Brain microvascular endothelial cell (primary cell): ENCODE data around the gene HERPUD2.

Experiments used
- DNase-seq: peaks from one replicate; pipeline ENCODE4 v3.0.0-alpha.2; 2020
- H3K27ac ChIP-seq: fragments of 250-450 bp; sonication (Bioruptor Pico); 2 replicates; pipeline ENCODE4 v1.5.1; 2020; ENCODE audit warnings: mild to moderate bottlenecking, moderate library complexity
- H3K27me3 ChIP-seq: fragments of 250-450 bp; sonication (Bioruptor Pico); replicated peaks from 2 replicates; pipeline ENCODE4 v1.5.1; 2020; ENCODE audit warnings: mild to moderate bottlenecking
- H3K36me3 ChIP-seq: fragments of 250-450 bp; sonication (Bioruptor Pico); replicated peaks from 2 replicates; pipeline ENCODE4 v1.5.1; 2020; ENCODE audit warnings: mild to moderate bottlenecking
- H3K4me3 ChIP-seq: 2 replicates; pipeline ENCODE4 v1.5.1; 2011; ENCODE audit warnings: low read depth, mild to moderate bottlenecking, control low read depth, low read length, moderate library complexity
- in situ Hi-C: cut with HindIII; loops from 2 replicates; pipeline ENCODE4 v1.10.0; 2017; ENCODE audit warnings: low sequenced_read_pairs, low pct_ligation_motif_present
- TF ChIP-seq, protein P1 (sequence below): IDR thresholded peaks from 2 replicates; pipeline ENCODE4 v1.5.1; 2011; ENCODE audit warnings: low read depth, mild to moderate bottlenecking, moderate library complexity, low read length, control low read depth, inconsistent platforms; ENCODE audit errors: missing control alignments

HERPUD2 gene

DNA sequence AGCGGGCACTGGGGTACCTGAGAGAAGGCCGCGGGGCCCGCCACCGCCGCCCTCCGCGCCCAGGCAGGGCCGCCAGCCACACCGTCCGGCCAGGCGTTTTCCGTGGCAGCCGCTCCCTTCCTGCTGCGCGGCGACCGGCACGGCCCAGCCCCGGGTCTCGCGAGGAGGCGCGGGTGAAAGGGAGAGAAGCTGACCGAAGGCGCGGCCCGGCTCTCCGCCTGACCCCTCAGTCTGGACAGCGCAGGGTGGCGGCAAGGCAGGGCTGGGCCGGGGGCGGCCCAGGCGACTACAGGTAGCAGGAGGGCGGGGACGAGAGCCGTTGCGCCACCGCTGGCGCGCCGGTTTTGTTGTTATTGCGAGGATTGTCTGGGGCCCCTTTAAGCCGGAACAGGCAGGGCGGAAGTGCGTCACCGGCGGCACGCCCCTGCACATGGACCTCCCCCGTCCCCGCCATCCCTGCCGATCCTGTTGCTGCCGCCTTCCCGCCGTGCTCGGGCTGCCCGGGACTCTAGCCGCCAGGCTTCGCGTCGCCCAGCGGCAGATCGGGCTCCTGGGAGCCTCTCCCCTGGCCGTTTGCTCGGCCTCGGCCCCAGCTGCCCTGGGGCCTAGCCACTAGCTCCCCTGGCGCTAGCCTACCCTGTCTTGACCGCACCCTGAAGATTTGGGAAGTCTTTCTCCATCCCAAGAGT is at the start of gene HERPUD2:
HERPUD2 (minus strand) TSS at position 352 of the 689 bp plus-strand sequence. CDS start 805 bp downstream, outside the sequence.
- H3K36me3 ChIP-seq: no peaks in the 10 kb centered on the region
- in situ Hi-C loops: no loop called here
- TF ChIP-seq, protein P1, sequence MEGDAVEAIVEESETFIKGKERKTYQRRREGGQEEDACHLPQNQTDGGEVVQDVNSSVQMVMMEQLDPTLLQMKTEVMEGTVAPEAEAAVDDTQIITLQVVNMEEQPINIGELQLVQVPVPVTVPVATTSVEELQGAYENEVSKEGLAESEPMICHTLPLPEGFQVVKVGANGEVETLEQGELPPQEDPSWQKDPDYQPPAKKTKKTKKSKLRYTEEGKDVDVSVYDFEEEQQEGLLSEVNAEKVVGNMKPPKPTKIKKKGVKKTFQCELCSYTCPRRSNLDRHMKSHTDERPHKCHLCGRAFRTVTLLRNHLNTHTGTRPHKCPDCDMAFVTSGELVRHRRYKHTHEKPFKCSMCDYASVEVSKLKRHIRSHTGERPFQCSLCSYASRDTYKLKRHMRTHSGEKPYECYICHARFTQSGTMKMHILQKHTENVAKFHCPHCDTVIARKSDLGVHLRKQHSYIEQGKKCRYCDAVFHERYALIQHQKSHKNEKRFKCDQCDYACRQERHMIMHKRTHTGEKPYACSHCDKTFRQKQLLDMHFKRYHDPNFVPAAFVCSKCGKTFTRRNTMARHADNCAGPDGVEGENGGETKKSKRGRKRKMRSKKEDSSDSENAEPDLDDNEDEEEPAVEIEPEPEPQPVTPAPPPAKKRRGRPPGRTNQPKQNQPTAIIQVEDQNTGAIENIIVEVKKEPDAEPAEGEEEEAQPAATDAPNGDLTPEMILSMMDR: peak; percentile 0

GRCh38 chr7:35738889-35739288 is 44.0 kb upstream of the HERPUD2 start:
- Histone ChIP-seq H3K4me3 (no peak overlapping the region), H3K36me3 (no peaks in the 10 kb centered on the region), H3K27ac (no peak overlapping the region), H3K27me3 (no peaks in the 10 kb centered on the region)
- TF ChIP-seq, protein P1: no peak
- in situ Hi-C loops: no loop called here
- no peak for DNase-seq

More for the DNA sequence above, at the start of gene HERPUD2:
- Histone ChIP-seq H3K4me3 (peak within 1 kb of the TSS; percentile 84), H3K27ac (peak within 1 kb of the TSS; percentile 99), H3K27me3 (no peaks in the 10 kb centered on the region)
- peak; percentile 82 for DNase-seq

DNA sequence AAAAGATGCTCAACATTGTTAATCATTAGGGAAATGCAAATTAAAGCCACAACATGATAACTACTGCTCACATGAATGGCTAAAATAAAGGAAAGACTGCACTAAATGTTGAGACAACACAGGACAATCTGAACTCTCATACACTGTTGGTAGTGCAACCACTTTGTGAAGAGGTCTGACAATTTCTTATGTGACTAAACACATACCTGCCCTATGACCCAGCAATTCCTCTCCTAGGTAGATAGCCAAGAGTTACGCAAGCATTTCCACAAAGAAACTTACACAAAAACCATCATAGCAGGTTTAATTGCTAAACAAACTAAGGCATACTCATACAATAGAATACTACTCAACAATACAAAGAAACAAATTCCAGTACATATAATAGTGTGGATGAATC is 41.8 kb upstream of the HERPUD2 start:
- Histone ChIP-seq H3K27ac (no peak overlapping the region), H3K4me3 (no peak overlapping the region), H3K36me3 (no peaks in the 10 kb centered on the region), H3K27me3 (no peaks in the 10 kb centered on the region)
- no peak for DNase-seq
- TF ChIP-seq, protein P1: no peak
- in situ Hi-C loops: no loop called here

- no peak for DNase-seq
- in situ Hi-C loops: no loop called here
- Histone ChIP-seq H3K36me3 (no peaks in the 10 kb centered on the region), H3K4me3 (no peak overlapping the region), H3K27me3 (no peaks in the 10 kb centered on the region), H3K27ac (no peak overlapping the region)
- TF ChIP-seq, protein P1: no peak
Observed at GRCh38 chr7:35735396-35735795, 40.5 kb upstream of the HERPUD2 start.

GRCh38 chr7:35734001-35734483 is 39.1 kb upstream of the HERPUD2 start:
- TF ChIP-seq, protein P1: no peak

More at GRCh38 chr7:35734001-35734483, 39.1 kb upstream of the HERPUD2 start:
- H3K36me3 ChIP-seq: no peaks in the 10 kb centered on the region
- no peak overlapping the region for H3K27ac ChIP-seq
- H3K4me3 ChIP-seq: no peak overlapping the region
- DNase-seq: no peak
- in situ Hi-C loops: no loop called here
- no peaks in the 10 kb centered on the region for H3K27me3 ChIP-seq
